IMR-90 (cell line): ENCODE measurements around the gene NDUFA7. TPM values are rescaled to one million over a fixed set of nuclear protein-coding genes. Genes with fewer than 3 reads are reported as not detected.

Source experiments
- ATAC-seq: fragments of 200-7000 bp; cut with Tn5 transposase; 2 replicates; pipeline ENCODE4 v1.9.1; 2020; ENCODE audit warnings: low read depth, mild to moderate bottlenecking, moderate library complexity
- BruUV-seq: library from RNA; stranded (reverse); fragments of 400-500 nt; replicated peaks from 2 replicates; lab custom pipeline; 2021; lab: Mats Ljungman, UMichigan
- CTCF ChIA-PET: fragments of 300-600 bp; formaldehyde crosslinking; extraction: SDS; loops from one replicate; lab custom pipeline; 2021; ENCODE audit warnings: antibody characterized with exemption; lab: Yijun Ruan, JAX
- POLR2A ChIA-PET: fragments of 300-600 bp; sonication (Branson Sonifier 250); formaldehyde crosslinking; loops from one replicate; lab custom pipeline; 2022; ENCODE audit warnings: antibody characterized with exemption; ENCODE audit not compliant: unreplicated experiment; lab: Charles Lee
- DNase-seq: peaks from one replicate; pipeline ENCODE4 v3.0.0; 2013
- H2AFZ ChIP-seq: replicated peaks from 2 replicates; pipeline ENCODE3; 2013; ENCODE audit warnings: low read length, mild to moderate bottlenecking; ENCODE audit not compliant: poor library complexity
- H2AK5ac ChIP-seq: 2 replicates; pipeline ENCODE4 v1.6.1; 2013; ENCODE audit warnings: low read depth, low read length, inconsistent platforms
- H2AK9ac ChIP-seq: replicated peaks from 2 replicates; pipeline ENCODE3; 2013; ENCODE audit warnings: mild to moderate bottlenecking, low read depth, low read length, moderate library complexity; ENCODE audit not compliant: poor library complexity
- H2BK120ac ChIP-seq: 2 replicates; pipeline ENCODE4 v1.6.1; 2013; ENCODE audit warnings: low read depth, low read length, inconsistent platforms
- H2BK15ac ChIP-seq: 3 replicates; pipeline ENCODE4 v1.6.1; 2013; ENCODE audit warnings: low read depth, low read length, inconsistent platforms
- H2BK20ac ChIP-seq: 2 replicates; pipeline ENCODE4 v1.6.1; 2013; ENCODE audit warnings: low read depth, mild to moderate bottlenecking, inconsistent platforms, low read length, moderate library complexity
- H2BK5ac ChIP-seq: 2 replicates; pipeline ENCODE4 v1.6.1; 2013; ENCODE audit warnings: mild to moderate bottlenecking, low read depth, low read length, inconsistent platforms; ENCODE audit not compliant: poor library complexity, severe bottlenecking
- H3K14ac ChIP-seq: replicated peaks from 2 replicates; pipeline ENCODE4 v1.6.1; 2013; ENCODE audit warnings: low read depth, low read length, inconsistent platforms
- H3K18ac ChIP-seq: 2 replicates; pipeline ENCODE4 v1.6.1; 2013; ENCODE audit warnings: low read depth, low read length, control low read depth
- H3K23ac ChIP-seq: 2 replicates; pipeline ENCODE4 v1.6.1; 2013; ENCODE audit warnings: low read depth, low read length, inconsistent platforms
- H3K27ac ChIP-seq: 2 replicates; pipeline ENCODE4 v1.5.1; 2013; ENCODE audit warnings: mild to moderate bottlenecking, control low read depth, low read length; ENCODE audit not compliant: insufficient read depth
- H3K27me3 ChIP-seq: 2 replicates; pipeline ENCODE4 v1.6.1; 2013; ENCODE audit warnings: low read length; ENCODE audit not compliant: control insufficient read depth, insufficient read depth
- H3K36me3 ChIP-seq: 2 replicates; pipeline ENCODE4 v1.6.1; 2013; ENCODE audit warnings: low read length, mixed read lengths; ENCODE audit not compliant: control insufficient read depth, insufficient read depth
- H3K4ac ChIP-seq: 2 replicates; pipeline ENCODE4 v1.6.1; 2013; ENCODE audit warnings: low read depth, low read length, inconsistent platforms
- H3K4me1 ChIP-seq: 2 replicates; pipeline ENCODE4 v1.6.1; 2013; ENCODE audit warnings: low read length, mixed read lengths; ENCODE audit not compliant: control insufficient read depth, insufficient read depth
- H3K4me2 ChIP-seq: 2 replicates; pipeline ENCODE4 v1.6.1; 2013; ENCODE audit warnings: low read depth, mild to moderate bottlenecking, control low read depth, low read length, moderate library complexity
- H3K4me3 ChIP-seq: 2 replicates; pipeline ENCODE4 v1.5.1; 2013; ENCODE audit warnings: low read depth, mild to moderate bottlenecking, control low read depth, low read length, moderate library complexity; ENCODE audit not compliant: insufficient read depth
- H3K56ac ChIP-seq: 2 replicates; pipeline ENCODE4 v1.6.1; 2013; ENCODE audit warnings: low read length, inconsistent platforms; ENCODE audit not compliant: insufficient read depth; ENCODE audit errors: extremely low read depth
- H3K79me1 ChIP-seq, 2 experiments: 2 replicates each; pipeline ENCODE4 v1.6.1; 2013; ENCODE audit warnings: low read length in 2 of 2, inconsistent platforms in 1 of 2, low read depth in 1 of 2
- H3K9ac ChIP-seq: 2 replicates; pipeline ENCODE4 v1.6.1; 2013; ENCODE audit warnings: low read depth, low read length, control low read depth
- H3K9me1 ChIP-seq: 2 replicates; pipeline ENCODE4 v1.6.1; 2013; ENCODE audit warnings: low read length, inconsistent platforms; ENCODE audit not compliant: insufficient read depth
- H3K9me3 ChIP-seq: 2 replicates; pipeline ENCODE4 v1.6.1; 2013; ENCODE audit warnings: low read length; ENCODE audit not compliant: control insufficient read depth, insufficient read depth
- H4K20me1 ChIP-seq: 2 replicates; pipeline ENCODE4 v1.6.1; 2013; ENCODE audit warnings: low read length, inconsistent platforms; ENCODE audit not compliant: insufficient read depth
- H4K5ac ChIP-seq: 2 replicates; pipeline ENCODE4 v1.6.1; 2013; ENCODE audit warnings: mild to moderate bottlenecking, low read depth, low read length, control low read depth
- H4K8ac ChIP-seq, 2 experiments: 2 replicates each; pipeline ENCODE4 v1.6.1; 2013; ENCODE audit warnings: low read depth in 2 of 2, low read length in 2 of 2, control low read depth in 1 of 2, inconsistent platforms in 1 of 2
- H4K91ac ChIP-seq: 2 replicates; pipeline ENCODE4 v1.6.1; 2013; ENCODE audit warnings: low read depth, low read length, inconsistent platforms; ENCODE audit not compliant: insufficient read depth
- BHLHE40 ChIP-seq: fragments of 150-350 bp; IDR thresholded peaks from 2 replicates; pipeline ENCODE4 v1.6.1; 2016; ENCODE audit warnings: mild to moderate bottlenecking, low read depth, low read length
- CEBPB ChIP-seq: IDR thresholded peaks from 2 replicates; pipeline ENCODE4 v1.6.1; 2012; ENCODE audit warnings: low read depth, low read length, improper control_type of control experiment
- CHD1 ChIP-seq: IDR thresholded peaks from 2 replicates; pipeline ENCODE4 v1.6.1; 2012; ENCODE audit warnings: low read depth, low read length, improper control_type of control experiment
- MAFK ChIP-seq: IDR thresholded peaks from 2 replicates; pipeline ENCODE4 v1.6.1; 2012; ENCODE audit warnings: low read depth, low read length, improper control_type of control experiment
- MAZ ChIP-seq: IDR thresholded peaks from 2 replicates; pipeline ENCODE4 v1.6.1; 2012; ENCODE audit warnings: low read depth, mild to moderate bottlenecking, low read length, improper control_type of control experiment, moderate library complexity, borderline replicate concordance
- RFX5 ChIP-seq: IDR thresholded peaks from 2 replicates; pipeline ENCODE4 v1.8.0; 2012; ENCODE audit warnings: low read depth, mild to moderate bottlenecking, low read length, moderate library complexity
- SMC3 ChIP-seq: fragments of 150-350 bp; IDR thresholded peaks from 2 replicates; pipeline ENCODE4 v1.6.1; 2016; ENCODE audit warnings: low read depth, mild to moderate bottlenecking, antibody characterized with exemption, low read length, moderate library complexity
- WGBS, 2 experiments: methylation state at CpG; one replicate each; pipeline versions ENCODE4 v1.1.5 to v1.1.7; 2013; ENCODE audit warnings: missing lambda C conversion rate in 2 of 2; ENCODE audit not compliant: insufficient read length in 1 of 2; ENCODE audit errors: extremely low coverage in 2 of 2; 5-methylcytosine and 5-hydroxymethylcytosine counted together
- dilution Hi-C: fragments of 300-500 bp; cut with HindIII; formaldehyde crosslinking; loops from one replicate; pipeline ENCODE4 v1.14.3; 2018; ENCODE audit warnings: low sequenced_read_pairs; ENCODE audit not compliant: unreplicated experiment
- in situ Hi-C: fragments of 300-500 bp; cut with MboI; formaldehyde crosslinking; loops from 3 replicates; pipeline ENCODE4 v1.14.3; 2019; ENCODE audit warnings: low sequenced_read_pairs, inconsistent platforms, mixed read lengths
- intact Hi-C: fragments of 100-400 bp; cut with micrococcal nuclease; formaldehyde crosslinking; loops from 2 replicates; pipeline ENCODE4 v1.10.0; 2022
- polyA plus RNA-seq, 3 experiments: library from polyadenylated mRNA; depleted of rRNA; stranded (reverse); fragments of >200 nt; gene quantifications; 2 replicates each; pipeline ENCODE4 v1.2.3, GENCODE V29; 2012; ENCODE audit warnings: low replicate concordance in 1 of 3
- total RNA-seq: library from RNA; depleted of rRNA; stranded (reverse); fragments of >200 nt; gene quantifications from 2 replicates; pipeline ENCODE4 v1.2.3, GENCODE V29; 2012

NDUFA7 gene
- total and polyA plus RNA-seq, 2 of the 4 experiments (the other 2 are of a cell fraction), result 20.6 to 50.7 TPM

- no TSS peak for BruUV-seq
- Histone ChIP-seq H3K56ac (no peak overlapping the region), H2AFZ (no peak overlapping the region), H3K18ac (no peak overlapping the region), H3K9me1 (no peaks in the 10 kb centered on the region), H4K8ac (no peak overlapping the region), H3K23ac (no peak overlapping the region), H3K4me2 (no peak overlapping the region), H3K27ac (no peak overlapping the region), H3K9me3 (no peaks in the 10 kb centered on the region), H3K27me3 (peaks cover 41% of the 10 kb centered on the region), H3K36me3 (no peaks in the 10 kb centered on the region), H3K4me1 (peaks cover 4% of the 10 kb centered on the region; the same call in 1 of the 2 replicates), H4K20me1 (no peaks in the 10 kb centered on the region), H2AK5ac (no peak overlapping the region), H2BK120ac (no peak overlapping the region), H3K9ac (no peak overlapping the region), H2BK15ac (no peak overlapping the region), H4K5ac (no peak overlapping the region), H2AK9ac (no peak overlapping the region), H3K4me3 (no peak overlapping the region), H3K4ac (no peak overlapping the region), H2BK5ac (no peak overlapping the region), H2BK20ac (no peak overlapping the region), H4K91ac (no peak overlapping the region), H3K14ac (no peak overlapping the region), H3K79me1 (no peaks in the 10 kb centered on the region)
- in situ Hi-C loops, result no loop called here
- no peak for TF ChIP-seq RFX5
- no peak for TF ChIP-seq SMC3
- TF ChIP-seq CEBPB, result no peak
- no peak for TF ChIP-seq BHLHE40
- TF ChIP-seq MAFK, result no peak
- no peak for TF ChIP-seq CHD1
- TF ChIP-seq MAZ, result no peak
- ChIA-PET POLR2A (no interaction called here), CTCF (no interaction called here)
- WGBS, 2 experiments, result 60% methylated on average over 2 of the region's 6 CpGs; no CpG with 5 or more reads in 1 of the 2 experiments
- DNase-seq (no peak), ATAC-seq (no peak)
- intact Hi-C loops, result no loop called here
- dilution Hi-C loops, result no loop called here
These were observed 17.7 kb upstream of the NDUFA7 start for GRCh38 chr19:8338835-8339234.
